ENCODE results near the gene ATF6B. TPM values are rescaled to one million over a fixed set of nuclear protein-coding genes. Genes with fewer than 3 reads are reported as not detected.
A peak's percentile ranks its signal among the peaks of the same experiment; 100 is the strongest.

The ATF6B gene
- total and polyA plus RNA-seq, 2 of the 13 experiments (the other 11 are each of a cell fraction or from before 2014, with no cell fraction given) = 18.1 to 44.0 TPM

- no peak for TF ChIP-seq CERS6 (CRISPR knock-in tag; IDR thresholded peaks at IDR 0.05)
- no peak for TF ChIP-seq ISL2 (CRISPR knock-in tag; IDR thresholded peaks at IDR 0.05)
- no peak for TF ChIP-seq SRSF1 (optimal IDR thresholded peaks at IDR 0.05; ENCODE audit: low read depth, low read length)
- TF ChIP-seq NR3C1 (CRISPR knock-in tag; IDR thresholded peaks at IDR 0.05) = no peak
- TF ChIP-seq GPBP1L1 (CRISPR knock-in tag; IDR thresholded peaks at IDR 0.05) = no peak
- 0 out of 2 replicates have a peak, but pooled peaks have one; percentile 49 for TF ChIP-seq TARDBP (CRISPR knock-in tag; IDR thresholded peaks at IDR 0.05)
- no peak for TF ChIP-seq ZNF788 (CRISPR knock-in tag; IDR thresholded peaks at IDR 0.05; ENCODE audit: borderline replicate concordance)
- TF ChIP-seq THAP11 (CRISPR knock-in tag; IDR thresholded peaks at IDR 0.05) = no peak
- no peak for TF ChIP-seq EHMT2 (IDR thresholded peaks at IDR 0.05; ENCODE audit: borderline replicate concordance, low read depth, low read length)
- TF ChIP-seq NFE2 (CRISPR knock-in tag; IDR thresholded peaks at IDR 0.05) = no peak
- TF ChIP-seq ZSCAN25 (CRISPR knock-in tag; IDR thresholded peaks at IDR 0.05) = no peak
- peak; percentile 44 for TF ChIP-seq CCAR2 (optimal IDR thresholded peaks at IDR 0.05; ENCODE audit: low read depth, low read length)
- TF ChIP-seq MAFF (IDR thresholded peaks at IDR 0.05; ENCODE audit: low read depth, low read length) = no peak
- no peak for TF ChIP-seq HES4 (CRISPR knock-in tag; IDR thresholded peaks at IDR 0.05; ENCODE audit: borderline replicate concordance)
- no peak for TF ChIP-seq ZNF580 (CRISPR knock-in tag; IDR thresholded peaks at IDR 0.05; ENCODE audit: borderline replicate concordance, low read depth)
- TF ChIP-seq KDM4B (CRISPR knock-in tag; IDR thresholded peaks at IDR 0.05) = no peak; the same call in 1 of the 2 replicates
- TF ChIP-seq SNAPC2 (CRISPR knock-in tag; IDR thresholded peaks at IDR 0.05) = peak; percentile 81; the same call in 1 of the 2 replicates
- no peak; the same call in 1 of the 2 replicates for TF ChIP-seq ZBTB7A (CRISPR knock-in tag; IDR thresholded peaks at IDR 0.05)
- no peak for TF ChIP-seq ZNF713 (CRISPR knock-in tag; IDR thresholded peaks at IDR 0.05)
- TF ChIP-seq PHF5A (CRISPR knock-in tag; IDR thresholded peaks at IDR 0.05; ENCODE audit: low read depth, unreplicated experiment) = peak; percentile 17
- no peak for TF ChIP-seq ZSCAN30 (CRISPR knock-in tag; IDR thresholded peaks at IDR 0.05)
- TF ChIP-seq ATF7 (IDR thresholded peaks at IDR 0.05) = no peak
- 0 out of 2 replicates have a peak, but pooled peaks have one; percentile 27 for TF ChIP-seq ATF7 (CRISPR knock-in tag; IDR thresholded peaks at IDR 0.05)
- TF ChIP-seq ZNF230 (CRISPR knock-in tag; IDR thresholded peaks at IDR 0.05) = no peak
- TF ChIP-seq AHDC1 (CRISPR knock-in tag; IDR thresholded peaks at IDR 0.05; ENCODE audit: borderline replicate concordance) = no peak
These were observed 49.2 kb upstream of the ATF6B start (continued) for GRCh38 chr6:32177183-32177787.

Measured in HepG2 (cell line).